GM23338 (cell line): Measurements from ENCODE around the gene MYO18B. TPM values are rescaled to one million over a fixed set of nuclear protein-coding genes. Genes with fewer than 3 reads are reported as not detected.

Experiments used
- ATAC-seq: fragments of 200-7000 bp; cut with Tn5 transposase; 3 replicates; pipeline ENCODE4 v1.9.1; 2020
- DNase-seq: peaks from one replicate; pipeline ENCODE4 v3.0.0-alpha.2; 2015; ENCODE audit warnings: low spot score
- H2AFZ ChIP-seq: fragments of 200-600 bp; sonication (generic); 2 replicates; pipeline ENCODE4 v1.8.0; 2016; ENCODE audit warnings: antibody characterized with exemption, mild to moderate bottlenecking, moderate library complexity
- H3F3A ChIP-seq: fragments of 200-600 bp; sonication (generic); replicated peaks from 2 replicates; pipeline ENCODE4 v1.8.0; 2017; ENCODE audit warnings: antibody characterized with exemption, mixed run types, low read depth
- H3K27ac ChIP-seq: fragments of 200-600 bp; sonication (generic); 2 replicates; pipeline ENCODE4 v1.6.1; 2016; ENCODE audit warnings: low read depth
- H3K27me3 ChIP-seq: fragments of 200-600 bp; sonication (generic); 2 replicates; pipeline ENCODE4 v1.8.0; 2016; ENCODE audit warnings: mild to moderate bottlenecking, mixed run types, moderate library complexity; ENCODE audit not compliant: insufficient read depth
- H3K36me3 ChIP-seq: fragments of 200-600 bp; sonication (generic); 2 replicates; pipeline ENCODE4 v1.8.0; 2016; ENCODE audit warnings: mild to moderate bottlenecking; ENCODE audit not compliant: insufficient read depth
- H3K4me1 ChIP-seq: fragments of 200-600 bp; sonication (generic); 2 replicates; pipeline ENCODE4 v1.8.0; 2016; ENCODE audit warnings: mild to moderate bottlenecking, moderate library complexity; ENCODE audit not compliant: insufficient read depth
- H3K4me2 ChIP-seq: fragments of 200-600 bp; sonication (generic); 2 replicates; pipeline ENCODE4 v1.7.1; 2017; ENCODE audit warnings: mixed run types
- H3K4me3 ChIP-seq: fragments of 200-600 bp; sonication (generic); 2 replicates; pipeline ENCODE4 v1.6.1; 2016; ENCODE audit warnings: mixed run types
- H3K79me2 ChIP-seq: fragments of 200-600 bp; sonication (generic); replicated peaks from 2 replicates; pipeline ENCODE4 v1.8.0; 2017; ENCODE audit warnings: mild to moderate bottlenecking; ENCODE audit not compliant: insufficient read depth
- H3K9me2 ChIP-seq: fragments of 200-600 bp; sonication (generic); 2 replicates; pipeline ENCODE4 v1.8.0; 2017; ENCODE audit not compliant: insufficient read depth
- H4K20me1 ChIP-seq: fragments of 200-600 bp; sonication (generic); replicated peaks from 2 replicates; pipeline ENCODE4 v1.8.0; 2017; ENCODE audit warnings: mild to moderate bottlenecking; ENCODE audit not compliant: insufficient read depth
- H3K27ac Mint-ChIP-seq: 2 replicates; pipeline ENCODE4 v1.8.0; 2020; ENCODE audit warnings: inconsistent platforms, mild to moderate bottlenecking, moderate library complexity, mixed read lengths
- H3K27me3 Mint-ChIP-seq: 3 replicates; pipeline ENCODE4 v1.8.0; 2022; ENCODE audit warnings: low read depth, mild to moderate bottlenecking, moderate library complexity, mixed read lengths, inconsistent platforms; ENCODE audit not compliant: insufficient read depth, poor library complexity
- H3K36me3 Mint-ChIP-seq: 3 replicates; pipeline ENCODE4 v1.8.0; 2021; ENCODE audit warnings: low read depth, mild to moderate bottlenecking, inconsistent platforms, moderate library complexity, mixed read lengths
- H3K4me1 Mint-ChIP-seq: 3 replicates; pipeline ENCODE4 v1.8.0; 2020; ENCODE audit warnings: mild to moderate bottlenecking, inconsistent platforms, mixed read lengths
- H3K4me3 Mint-ChIP-seq: 3 replicates; pipeline ENCODE4 v1.8.0; 2021; ENCODE audit warnings: moderate library complexity, mild to moderate bottlenecking, inconsistent platforms, mixed read lengths
- H3K9me3 Mint-ChIP-seq: 3 replicates; pipeline ENCODE4 v1.8.0; 2020; ENCODE audit warnings: moderate library complexity, mild to moderate bottlenecking, inconsistent platforms, mixed read lengths
- EZH2 ChIP-seq: fragments of 200-600 bp; sonication (generic); IDR thresholded peaks from one replicate; pipeline ENCODE4 v1.8.0; 2017; ENCODE audit warnings: antibody characterized with exemption, mild to moderate bottlenecking, low read depth; ENCODE audit not compliant: unreplicated experiment
- JUNB ChIP-seq: IDR thresholded peaks from one replicate; pipeline ENCODE4 v1.6.1; 2016; ENCODE audit warnings: antibody characterized with exemption; ENCODE audit not compliant: unreplicated experiment
- NANOG ChIP-seq: IDR thresholded peaks from 2 replicates; pipeline ENCODE4 v1.6.1; 2016; ENCODE audit warnings: antibody characterized with exemption, borderline replicate concordance
- POLR2AphosphoS5 ChIP-seq: IDR thresholded peaks from 2 replicates; pipeline ENCODE4 v1.6.1; 2016; ENCODE audit warnings: antibody characterized with exemption, low read depth
- STAT1 ChIP-seq: IDR thresholded peaks from one replicate; pipeline ENCODE4 v1.6.1; 2016; ENCODE audit warnings: antibody characterized with exemption; ENCODE audit not compliant: unreplicated experiment
- ZNF114 ChIP-seq: fragments of 250-450 bp; sonication (Bioruptor Pico); IDR thresholded peaks from 2 replicates; pipeline ENCODE4 v1.5.0; 2020; ENCODE audit warnings: mild to moderate bottlenecking, moderate library complexity
- ZNF331 ChIP-seq: fragments of 250-450 bp; sonication (Bioruptor Pico); IDR thresholded peaks from 2 replicates; pipeline ENCODE4 v1.5.0; 2020; ENCODE audit warnings: low read depth, mild to moderate bottlenecking, moderate library complexity
- polyA plus RNA-seq: library from polyadenylated mRNA; unstranded; fragments of >200 nt; fragmentation: Nextera tagmentation; extraction: Ambion mirVana; gene quantifications from 2 replicates; pipeline ENCODE4 v1.2.1, GENCODE V29; 2016
- total RNA-seq: library from RNA; depleted of rRNA; stranded (reverse); fragments of >200 nt; shearing (Covaris generic); gene quantifications from 2 replicates; pipeline ENCODE4 v1.2.3, GENCODE V29; 2014
- TF ChIP-seq, protein P1 (sequence below), 2 experiments: fragments of 200-600 bp in 1 of 2; sonication (generic) in 1 of 2; conservative IDR thresholded peaks; 2 replicates each; pipeline versions ENCODE4 v1.5.1 to v1.6.1; 2016 to 2017; ENCODE audit warnings: antibody characterized with exemption in 2 of 2, low read depth in 2 of 2, mild to moderate bottlenecking in 2 of 2, moderate library complexity in 1 of 2
- TF ChIP-seq, protein P2 (sequence below): IDR thresholded peaks from one replicate; pipeline ENCODE4 v1.6.1; 2018; ENCODE audit warnings: antibody characterized with exemption; ENCODE audit not compliant: unreplicated experiment

Gene MYO18B
- total and polyA plus RNA-seq, 2 experiments from 2014 or later = 0.36 to 0.45 TPM

DNA sequence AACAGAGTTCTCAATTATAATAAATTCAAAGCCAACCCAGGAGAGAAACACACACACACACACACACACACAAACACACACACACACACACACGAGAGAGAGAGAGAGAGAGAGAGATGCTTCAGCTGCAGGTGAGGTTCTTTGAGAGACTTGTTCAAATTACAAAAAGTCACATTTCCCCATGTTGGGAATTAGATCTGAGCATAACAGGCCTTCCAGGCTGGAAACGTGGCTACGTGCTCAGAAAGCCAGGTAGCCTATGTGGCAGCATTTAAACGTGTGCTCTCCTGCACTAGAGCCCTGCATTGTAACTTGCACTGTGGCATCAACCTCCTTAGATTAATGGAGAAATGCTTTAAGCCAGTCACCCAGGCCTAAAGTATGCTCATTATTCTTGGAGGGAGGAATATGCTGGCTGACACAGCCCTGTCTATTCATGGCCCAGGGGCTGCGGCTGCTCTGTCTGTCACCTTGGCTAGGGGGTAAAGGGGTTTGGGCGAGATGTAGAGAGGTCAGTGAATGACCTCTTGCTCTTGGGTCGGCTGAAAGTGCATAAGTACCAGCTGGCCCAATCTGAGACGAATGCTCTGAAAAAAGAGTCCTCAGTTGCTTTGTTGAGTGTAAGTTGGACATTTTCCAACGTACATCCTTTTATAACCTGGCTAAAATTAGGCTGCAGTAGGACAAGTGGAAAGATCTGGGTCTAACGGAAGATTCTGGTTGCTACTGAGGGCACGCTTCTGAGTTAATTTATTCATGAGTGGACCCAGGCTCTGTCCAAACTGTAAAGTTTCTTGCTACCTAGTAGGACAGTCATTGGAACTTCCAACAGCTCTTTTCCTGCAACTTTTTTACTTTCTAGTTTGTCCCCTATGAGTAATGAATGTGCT lies 256.1 kb downstream of the MYO18B start (continued):
- TF ChIP-seq, protein P1, sequence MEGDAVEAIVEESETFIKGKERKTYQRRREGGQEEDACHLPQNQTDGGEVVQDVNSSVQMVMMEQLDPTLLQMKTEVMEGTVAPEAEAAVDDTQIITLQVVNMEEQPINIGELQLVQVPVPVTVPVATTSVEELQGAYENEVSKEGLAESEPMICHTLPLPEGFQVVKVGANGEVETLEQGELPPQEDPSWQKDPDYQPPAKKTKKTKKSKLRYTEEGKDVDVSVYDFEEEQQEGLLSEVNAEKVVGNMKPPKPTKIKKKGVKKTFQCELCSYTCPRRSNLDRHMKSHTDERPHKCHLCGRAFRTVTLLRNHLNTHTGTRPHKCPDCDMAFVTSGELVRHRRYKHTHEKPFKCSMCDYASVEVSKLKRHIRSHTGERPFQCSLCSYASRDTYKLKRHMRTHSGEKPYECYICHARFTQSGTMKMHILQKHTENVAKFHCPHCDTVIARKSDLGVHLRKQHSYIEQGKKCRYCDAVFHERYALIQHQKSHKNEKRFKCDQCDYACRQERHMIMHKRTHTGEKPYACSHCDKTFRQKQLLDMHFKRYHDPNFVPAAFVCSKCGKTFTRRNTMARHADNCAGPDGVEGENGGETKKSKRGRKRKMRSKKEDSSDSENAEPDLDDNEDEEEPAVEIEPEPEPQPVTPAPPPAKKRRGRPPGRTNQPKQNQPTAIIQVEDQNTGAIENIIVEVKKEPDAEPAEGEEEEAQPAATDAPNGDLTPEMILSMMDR (conservative IDR thresholded peaks at IDR 0.05; ENCODE audit: low read depth in 2 of 2) = no peak
- TF ChIP-seq EZH2 = no peak

DNA sequence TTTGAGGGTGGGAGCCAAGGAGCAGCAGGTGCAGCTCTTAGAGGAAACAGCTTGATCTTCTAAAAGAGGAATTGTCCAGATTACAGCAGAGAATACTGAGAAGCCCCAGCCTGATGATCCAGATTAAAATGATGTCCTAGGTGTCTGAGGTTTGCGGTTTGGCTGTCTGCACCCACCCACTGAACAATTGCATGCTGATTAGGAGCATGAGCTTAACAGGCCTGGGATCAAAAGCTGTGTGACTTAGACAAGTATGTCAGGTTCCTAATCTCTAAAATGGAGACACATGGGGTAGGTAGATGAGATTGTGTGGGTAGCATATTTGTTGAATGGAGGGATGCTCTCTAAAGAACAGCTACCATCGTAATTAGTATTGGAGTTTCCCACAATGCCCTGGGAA lies 260.5 kb downstream of the MYO18B start:
- Histone ChIP-seq H3K27ac (no peak overlapping the region), H3F3A (no peaks in the 10 kb centered on the region), H3K9me2 (no peaks in the 10 kb centered on the region), H3K27me3 (no peaks in the 10 kb centered on the region), H3K4me1 (no peaks in the 10 kb centered on the region), H3K36me3 (no peaks in the 10 kb centered on the region), H3K4me2 (no peak overlapping the region), H4K20me1 (no peaks in the 10 kb centered on the region), H3K4me3 (no peak overlapping the region), H3K79me2 (no peaks in the 10 kb centered on the region), H2AFZ (no peak overlapping the region)
- Mint-ChIP-seq H3K4me3 (no peak overlapping the region), H3K27ac (no peak overlapping the region), H3K36me3 (no peaks in the 10 kb centered on the region), H3K9me3 (no peaks in the 10 kb centered on the region), H3K4me1 (peaks cover 2% of the 10 kb centered on the region; the same call in 1 of the 3 replicates), H3K27me3 (peaks cover 3% of the 10 kb centered on the region)
- DNase-seq (no peak), ATAC-seq (no peak)
- no peak for TF ChIP-seq EZH2
- TF ChIP-seq ZNF331 (CRISPR knock-in tag) = no peak
- no peak for TF ChIP-seq STAT1
- no peak for TF ChIP-seq NANOG
- TF ChIP-seq POLR2AphosphoS5 = no peak
- no peak for TF ChIP-seq ZNF114 (CRISPR knock-in tag)
- TF ChIP-seq, protein P2, sequence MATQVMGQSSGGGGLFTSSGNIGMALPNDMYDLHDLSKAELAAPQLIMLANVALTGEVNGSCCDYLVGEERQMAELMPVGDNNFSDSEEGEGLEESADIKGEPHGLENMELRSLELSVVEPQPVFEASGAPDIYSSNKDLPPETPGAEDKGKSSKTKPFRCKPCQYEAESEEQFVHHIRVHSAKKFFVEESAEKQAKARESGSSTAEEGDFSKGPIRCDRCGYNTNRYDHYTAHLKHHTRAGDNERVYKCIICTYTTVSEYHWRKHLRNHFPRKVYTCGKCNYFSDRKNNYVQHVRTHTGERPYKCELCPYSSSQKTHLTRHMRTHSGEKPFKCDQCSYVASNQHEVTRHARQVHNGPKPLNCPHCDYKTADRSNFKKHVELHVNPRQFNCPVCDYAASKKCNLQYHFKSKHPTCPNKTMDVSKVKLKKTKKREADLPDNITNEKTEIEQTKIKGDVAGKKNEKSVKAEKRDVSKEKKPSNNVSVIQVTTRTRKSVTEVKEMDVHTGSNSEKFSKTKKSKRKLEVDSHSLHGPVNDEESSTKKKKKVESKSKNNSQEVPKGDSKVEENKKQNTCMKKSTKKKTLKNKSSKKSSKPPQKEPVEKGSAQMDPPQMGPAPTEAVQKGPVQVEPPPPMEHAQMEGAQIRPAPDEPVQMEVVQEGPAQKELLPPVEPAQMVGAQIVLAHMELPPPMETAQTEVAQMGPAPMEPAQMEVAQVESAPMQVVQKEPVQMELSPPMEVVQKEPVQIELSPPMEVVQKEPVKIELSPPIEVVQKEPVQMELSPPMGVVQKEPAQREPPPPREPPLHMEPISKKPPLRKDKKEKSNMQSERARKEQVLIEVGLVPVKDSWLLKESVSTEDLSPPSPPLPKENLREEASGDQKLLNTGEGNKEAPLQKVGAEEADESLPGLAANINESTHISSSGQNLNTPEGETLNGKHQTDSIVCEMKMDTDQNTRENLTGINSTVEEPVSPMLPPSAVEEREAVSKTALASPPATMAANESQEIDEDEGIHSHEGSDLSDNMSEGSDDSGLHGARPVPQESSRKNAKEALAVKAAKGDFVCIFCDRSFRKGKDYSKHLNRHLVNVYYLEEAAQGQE = no peak
- no peak for TF ChIP-seq JUNB
